Activated CD4-positive, alpha-beta T cell treated with anti-CD3 and anti-CD28 coated beads for 48 hours (primary cell): ENCODE measurements around the gene TGM2.

Experiments used
- DNase-seq: peaks from one replicate; pipeline ENCODE4 v3.0.0-alpha.2; 2020

Gene TGM2

GRCh38 chr20:38141889-38142494, 23.1 kb downstream of the TGM2 start:
- no peak for DNase-seq

GRCh38 chr20:38141204-38141888, 23.7 kb downstream of the TGM2 start:
- DNase-seq: no peak

GRCh38 chr20:38139977-38140753, 24.9 kb downstream of the TGM2 start:
- no peak for DNase-seq

- DNase-seq: no peak
Observed at GRCh38 chr20:38139156-38139912, 25.7 kb downstream of the TGM2 start.

- DNase-seq: no peak
Observed at GRCh38 chr20:38138086-38138778, 26.8 kb downstream of the TGM2 start.

GRCh38 chr20:38137441-38138037, 27.5 kb downstream of the TGM2 start:
- DNase-seq: no peak

- DNase-seq: no peak
Observed at GRCh38 chr20:38136421-38137245, 28.4 kb downstream of the TGM2 start.

- DNase-seq: no peak
Observed at GRCh38 chr20:38135651-38136420, 29.2 kb downstream of the TGM2 start.

- DNase-seq: no peak
Observed at GRCh38 chr20:38135271-38135650, 29.8 kb downstream of the TGM2 start.

- DNase-seq: no peak
Observed at GRCh38 chr20:38134427-38135270, 30.4 kb downstream of the TGM2 start.

GRCh38 chr20:38133680-38134426, 31.2 kb downstream of the TGM2 start:
- DNase-seq: no peak

- no peak for DNase-seq
Observed at GRCh38 chr20:38132910-38133501, 32.1 kb downstream of the TGM2 start.

GRCh38 chr20:38132156-38132909, 32.7 kb downstream of the TGM2 start:
- no peak for DNase-seq

- DNase-seq: no peak
Observed at GRCh38 chr20:38131588-38132121, 33.4 kb downstream of the TGM2 start.

GRCh38 chr20:38130687-38131587, 34.1 kb downstream of the TGM2 start:
- DNase-seq: no peak
